Activated naive CD8-positive, alpha-beta T cell (primary cell): ENCODE results near the gene FAM200C.

ENCODE experiments used
- H3K27ac Mint-ChIP-seq: one replicate; pipeline ENCODE4 v1.8.0; 2021; ENCODE audit warnings: mixed read lengths
- H3K27me3 Mint-ChIP-seq: one replicate; pipeline ENCODE4 v1.8.0; 2021; ENCODE audit warnings: mixed read lengths
- H3K36me3 Mint-ChIP-seq: one replicate; pipeline ENCODE4 v1.8.0; 2021; ENCODE audit warnings: mixed read lengths
- H3K4me1 Mint-ChIP-seq: one replicate; pipeline ENCODE4 v1.8.0; 2021; ENCODE audit warnings: low read depth, mixed read lengths
- H3K4me3 Mint-ChIP-seq: one replicate; pipeline ENCODE4 v1.8.0; 2021; ENCODE audit warnings: mild to moderate bottlenecking, mixed read lengths
- H3K9me3 Mint-ChIP-seq: one replicate; pipeline ENCODE4 v1.8.0; 2021; ENCODE audit warnings: low read depth, mixed read lengths

The FAM200C gene

DNA sequence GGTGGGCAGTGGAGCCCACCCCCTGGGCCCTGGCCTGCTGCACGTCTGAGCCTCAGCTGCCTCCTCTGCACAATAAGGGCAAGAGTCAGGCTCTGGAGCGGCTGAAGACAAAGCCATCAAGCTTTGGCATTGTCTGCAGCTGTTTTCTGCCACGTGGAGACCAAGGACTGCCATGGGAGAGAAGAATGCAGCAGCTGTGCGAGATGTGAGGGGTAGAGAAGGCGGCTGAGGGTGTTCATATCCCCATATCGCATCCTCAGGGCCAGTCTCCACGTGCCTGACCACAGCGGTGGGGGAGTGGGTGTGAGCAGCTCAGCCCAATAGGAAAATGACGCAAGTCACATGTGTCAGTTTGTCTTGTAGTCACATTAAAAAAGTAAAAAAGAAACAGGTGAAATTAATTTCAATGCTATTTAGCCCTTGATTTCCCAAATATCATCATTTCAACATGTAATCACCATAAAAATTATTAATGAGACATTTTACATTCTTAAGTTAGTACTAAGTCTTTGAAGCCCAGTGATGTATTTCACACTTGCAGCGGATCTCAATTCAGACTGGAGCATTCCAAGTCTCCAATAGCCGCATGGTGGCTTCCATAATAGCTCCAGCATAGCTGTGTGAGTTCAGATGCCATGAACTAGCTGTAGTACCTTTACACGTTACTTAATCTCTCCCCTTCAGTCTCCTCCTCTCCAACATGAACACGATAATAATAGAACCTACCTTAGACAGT lies 36.0 kb downstream of the FAM200C start:
- H3K27ac Mint-ChIP-seq = no peak overlapping the region
- H3K4me1 Mint-ChIP-seq = no peaks in the 10 kb centered on the region
- no peak overlapping the region for H3K4me3 Mint-ChIP-seq
- no peaks in the 10 kb centered on the region for H3K36me3 Mint-ChIP-seq
- peaks cover 25% of the 10 kb centered on the region for H3K27me3 Mint-ChIP-seq
- no peaks in the 10 kb centered on the region for H3K9me3 Mint-ChIP-seq

DNA sequence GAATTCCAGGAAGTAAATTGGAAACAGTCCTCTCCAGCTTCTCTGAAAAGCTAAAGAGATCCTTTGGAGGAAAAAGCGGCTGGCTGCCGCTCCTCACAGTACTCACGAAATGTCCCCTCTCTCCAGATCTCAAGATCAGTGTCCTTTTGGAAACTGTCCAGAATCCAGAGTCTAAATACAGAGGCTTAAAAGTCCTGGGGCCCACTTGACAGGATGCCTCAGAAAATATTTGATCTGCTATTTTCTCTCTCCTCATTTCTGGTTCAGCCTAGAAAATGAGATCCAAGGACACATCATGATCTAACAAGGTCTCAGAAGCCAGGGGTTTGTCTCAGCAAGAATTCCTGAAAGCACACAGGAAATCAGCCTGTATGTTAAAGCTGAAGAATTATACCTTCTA lies 36.6 kb downstream of the FAM200C start:
- H3K27ac Mint-ChIP-seq = no peak overlapping the region
- H3K4me3 Mint-ChIP-seq = no peak overlapping the region
- H3K4me1 Mint-ChIP-seq = no peaks in the 10 kb centered on the region
- H3K27me3 Mint-ChIP-seq = peaks cover 21% of the 10 kb centered on the region
- no peaks in the 10 kb centered on the region for H3K36me3 Mint-ChIP-seq
- H3K9me3 Mint-ChIP-seq = no peaks in the 10 kb centered on the region

DNA sequence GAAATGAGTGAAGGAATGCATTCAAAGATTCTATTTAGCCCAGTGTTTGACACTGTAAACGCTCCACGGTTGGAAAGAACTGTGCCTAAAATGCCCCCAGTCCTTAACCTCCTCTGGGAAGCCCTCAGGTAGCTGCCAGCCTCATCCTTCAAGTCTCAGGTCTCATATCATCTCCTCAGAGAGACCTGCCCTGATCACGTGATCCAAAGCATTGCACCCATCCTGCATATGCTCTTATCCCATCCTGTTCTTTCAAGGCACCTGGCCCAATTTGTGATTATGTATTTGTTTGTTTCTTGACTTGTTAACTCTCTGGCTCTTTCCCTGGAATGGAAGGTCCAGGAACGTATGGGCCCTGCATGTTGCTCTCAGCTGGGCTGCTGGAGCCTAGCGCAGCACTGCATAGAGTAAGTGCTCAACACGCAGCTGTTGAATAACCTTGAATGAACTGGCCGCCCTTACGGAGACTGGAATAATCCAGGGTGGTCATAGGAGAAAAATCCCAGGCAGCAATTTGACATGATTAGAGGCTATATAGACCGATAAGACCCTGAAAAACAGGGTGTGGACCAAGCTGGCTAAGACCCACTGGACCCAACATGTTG lies 38.1 kb downstream of the FAM200C start:
- H3K9me3 Mint-ChIP-seq = no peaks in the 10 kb centered on the region
- no peak overlapping the region for H3K27ac Mint-ChIP-seq
- H3K4me3 Mint-ChIP-seq = no peak overlapping the region
- no peaks in the 10 kb centered on the region for H3K4me1 Mint-ChIP-seq
- H3K27me3 Mint-ChIP-seq = peaks cover 10% of the 10 kb centered on the region
- no peaks in the 10 kb centered on the region for H3K36me3 Mint-ChIP-seq

DNA sequence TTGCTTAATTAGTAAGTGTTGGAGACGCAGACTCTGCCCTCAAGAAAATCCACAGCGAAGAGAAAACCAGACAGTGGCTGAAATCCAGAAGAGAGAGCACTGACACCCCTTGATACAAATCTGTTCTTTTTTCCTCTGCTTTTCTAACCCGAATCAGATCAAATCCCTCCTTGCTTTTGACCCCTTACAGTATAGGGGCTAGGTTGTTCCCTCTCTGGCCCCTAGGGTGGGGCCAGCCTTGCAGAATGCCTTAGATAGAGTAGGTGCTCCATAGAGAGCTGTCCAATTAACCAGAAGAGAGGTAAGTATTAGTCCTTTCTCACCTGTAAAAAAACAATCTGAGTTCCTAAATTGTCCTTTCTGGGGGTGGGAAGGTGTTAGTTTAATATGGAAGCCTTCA lies 39.5 kb downstream of the FAM200C start:
- H3K9me3 Mint-ChIP-seq = no peaks in the 10 kb centered on the region
- no peak overlapping the region for H3K27ac Mint-ChIP-seq
- H3K4me1 Mint-ChIP-seq = no peaks in the 10 kb centered on the region
- no peak overlapping the region for H3K4me3 Mint-ChIP-seq
- H3K27me3 Mint-ChIP-seq = peaks cover 6% of the 10 kb centered on the region
- no peaks in the 10 kb centered on the region for H3K36me3 Mint-ChIP-seq

DNA sequence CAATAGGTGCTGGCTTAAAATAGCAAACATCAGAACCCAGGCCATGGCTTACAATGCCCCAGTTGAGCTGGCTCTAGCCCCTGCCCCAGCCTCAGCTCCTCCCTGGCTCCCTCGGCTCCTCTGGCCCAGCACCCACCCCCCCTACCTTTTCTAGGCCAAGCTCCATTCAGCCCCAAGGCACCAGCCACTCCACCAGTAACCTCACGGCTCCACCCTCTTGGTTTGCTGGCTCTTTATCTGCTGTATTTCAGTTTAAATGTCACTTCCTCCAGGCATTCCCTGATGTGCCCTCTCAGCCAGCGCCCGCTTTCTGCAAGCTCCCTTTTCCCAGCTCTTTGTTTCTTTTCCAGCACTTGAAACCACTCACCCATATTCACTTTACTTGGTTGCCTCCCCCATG lies 40.0 kb downstream of the FAM200C start:
- Mint-ChIP-seq H3K27me3 (peaks cover 3% of the 10 kb centered on the region), H3K27ac (no peak overlapping the region), H3K9me3 (no peaks in the 10 kb centered on the region), H3K4me1 (no peaks in the 10 kb centered on the region), H3K4me3 (no peak overlapping the region), H3K36me3 (no peaks in the 10 kb centered on the region)

DNA sequence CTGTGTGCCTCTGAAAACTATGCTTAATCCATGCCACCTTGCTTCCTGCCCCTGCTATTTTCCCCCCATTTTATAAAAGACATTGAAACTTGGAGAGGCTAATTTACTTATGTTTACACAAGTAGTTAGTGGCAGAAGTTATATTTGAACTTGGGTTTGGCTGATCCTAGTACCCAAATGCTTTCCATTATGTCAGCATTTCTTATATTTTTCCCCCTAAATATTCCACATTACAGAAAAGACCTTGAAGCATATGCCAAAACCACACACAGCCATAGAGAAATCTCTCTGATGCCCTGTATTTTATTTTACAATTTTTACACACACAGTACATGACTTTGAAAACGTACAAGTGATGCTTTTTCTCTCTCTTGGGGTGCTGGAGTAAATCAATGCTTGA lies 40.6 kb downstream of the FAM200C start:
- no peaks in the 10 kb centered on the region for H3K36me3 Mint-ChIP-seq
- no peak overlapping the region for H3K4me3 Mint-ChIP-seq
- H3K27ac Mint-ChIP-seq = no peak overlapping the region
- H3K27me3 Mint-ChIP-seq = no peaks in the 10 kb centered on the region
- H3K4me1 Mint-ChIP-seq = no peaks in the 10 kb centered on the region
- no peaks in the 10 kb centered on the region for H3K9me3 Mint-ChIP-seq

DNA sequence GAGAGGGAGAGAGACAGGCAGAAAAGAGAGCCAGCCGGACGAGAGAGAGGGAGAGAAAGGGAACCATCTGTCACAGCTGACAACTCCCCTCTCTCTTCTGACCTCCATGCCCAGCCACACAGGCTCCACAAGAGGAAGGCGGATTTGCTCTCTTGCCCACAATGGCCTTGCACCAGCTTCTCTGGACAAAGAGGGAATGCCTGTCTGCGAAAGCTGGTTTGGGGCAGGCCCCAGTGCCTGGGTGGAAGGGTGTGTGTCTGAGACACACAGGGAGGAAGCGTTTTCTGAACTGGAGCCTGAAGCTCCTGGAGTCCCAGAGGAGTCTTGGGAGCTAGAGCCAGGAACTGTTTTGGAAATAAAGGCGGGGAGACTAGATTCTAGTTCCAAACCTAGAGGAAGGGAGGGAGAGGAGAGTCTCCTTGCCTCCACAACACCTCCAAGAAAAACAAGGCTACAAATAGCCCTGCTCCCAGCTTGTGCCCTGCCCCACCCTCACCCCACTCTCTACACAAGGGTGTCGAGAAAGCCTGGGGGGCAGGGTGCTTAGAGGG lies 41.9 kb downstream of the FAM200C start:
- H3K36me3 Mint-ChIP-seq = no peaks in the 10 kb centered on the region
- no peaks in the 10 kb centered on the region for H3K9me3 Mint-ChIP-seq
- H3K4me3 Mint-ChIP-seq = no peak overlapping the region
- no peaks in the 10 kb centered on the region for H3K4me1 Mint-ChIP-seq
- H3K27me3 Mint-ChIP-seq = no peaks in the 10 kb centered on the region
- H3K27ac Mint-ChIP-seq = no peak overlapping the region

DNA sequence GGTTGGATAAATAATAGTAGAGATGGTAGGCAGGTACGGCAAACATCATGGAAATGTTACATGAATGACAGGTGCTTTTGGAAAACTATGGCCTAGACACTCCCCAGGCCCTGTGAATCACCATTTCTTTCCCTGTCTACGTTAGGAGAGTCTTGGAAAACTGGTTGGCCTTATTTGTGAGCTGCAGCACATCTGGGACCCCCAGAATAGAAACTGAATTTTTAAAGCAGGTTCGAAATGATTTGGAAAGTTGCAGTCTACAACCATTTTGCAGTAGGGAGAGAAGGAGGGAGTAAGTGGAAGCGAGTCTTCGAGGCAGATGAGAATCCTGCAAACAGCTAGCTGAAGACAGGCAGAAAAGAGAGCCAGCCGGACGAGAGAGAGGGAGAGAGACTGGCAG lies 42.5 kb downstream of the FAM200C start:
- H3K36me3 Mint-ChIP-seq = no peaks in the 10 kb centered on the region
- H3K9me3 Mint-ChIP-seq = no peaks in the 10 kb centered on the region
- no peak overlapping the region for H3K27ac Mint-ChIP-seq
- no peaks in the 10 kb centered on the region for H3K27me3 Mint-ChIP-seq
- H3K4me1 Mint-ChIP-seq = no peaks in the 10 kb centered on the region
- H3K4me3 Mint-ChIP-seq = no peak overlapping the region

DNA sequence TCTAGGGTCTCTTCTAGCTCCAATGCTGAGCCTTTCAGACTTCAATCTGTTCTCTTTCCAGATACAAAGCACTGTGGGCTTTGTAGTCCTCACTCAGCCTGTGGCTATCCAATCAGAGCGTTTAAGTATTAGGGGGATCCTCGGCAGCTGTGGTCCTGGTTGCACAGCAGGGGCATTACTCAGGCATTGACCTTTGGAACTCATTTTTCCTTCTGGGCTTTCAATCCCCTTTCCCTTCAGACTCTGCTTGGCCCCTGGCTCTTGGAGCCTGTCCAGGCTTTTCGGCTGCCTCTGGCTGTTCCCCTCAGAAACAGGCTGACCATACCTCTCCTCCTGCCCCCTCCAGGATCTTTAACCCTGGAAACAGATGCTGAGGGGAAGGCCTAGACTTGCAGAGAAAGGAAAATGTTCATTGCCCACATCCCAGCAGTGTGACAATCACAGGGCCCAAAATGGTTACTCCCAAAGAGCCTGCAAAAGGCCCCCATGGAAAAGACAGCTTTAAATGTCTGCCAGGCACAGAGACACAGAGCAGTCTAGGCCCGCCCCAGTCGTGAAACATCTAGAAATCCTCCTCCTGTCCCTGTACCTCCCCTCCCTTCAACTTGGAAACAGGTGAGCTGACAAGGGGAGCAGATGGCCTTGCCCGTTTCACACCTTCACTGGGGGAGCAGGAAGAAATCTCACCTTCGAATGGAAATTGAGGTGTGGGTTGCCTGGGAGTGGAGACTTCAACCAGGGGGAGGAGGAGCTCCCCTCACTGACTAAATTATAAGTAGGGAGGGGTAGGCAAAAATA lies 43.1 kb downstream of the FAM200C start:
- Mint-ChIP-seq H3K27me3 (no peaks in the 10 kb centered on the region), H3K36me3 (no peaks in the 10 kb centered on the region), H3K4me3 (no peak overlapping the region), H3K9me3 (no peaks in the 10 kb centered on the region), H3K4me1 (no peaks in the 10 kb centered on the region), H3K27ac (no peak overlapping the region)

DNA sequence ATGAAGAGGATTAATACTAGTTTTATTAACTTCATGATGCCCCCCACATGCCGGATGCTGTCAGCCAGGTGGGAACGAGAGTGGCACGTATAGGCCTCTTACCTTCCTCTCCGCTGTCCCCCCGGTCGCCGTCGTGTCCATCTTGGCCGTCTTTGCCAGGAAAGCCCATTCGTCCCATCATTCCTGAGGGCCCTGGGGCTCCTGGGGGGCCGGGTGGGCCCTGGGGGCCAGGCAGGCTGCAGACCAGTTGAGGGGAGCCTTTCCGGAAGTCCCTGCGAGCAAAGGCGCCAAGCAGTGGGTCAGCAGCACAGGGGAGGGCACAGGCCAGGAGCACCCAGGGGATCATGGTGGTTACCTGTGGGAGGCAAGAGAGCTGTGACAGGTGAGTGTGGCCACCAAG lies 45.2 kb downstream of the FAM200C start:
- H3K36me3 Mint-ChIP-seq = no peaks in the 10 kb centered on the region
- no peaks in the 10 kb centered on the region for H3K4me1 Mint-ChIP-seq
- H3K9me3 Mint-ChIP-seq = no peaks in the 10 kb centered on the region
- no peaks in the 10 kb centered on the region for H3K27me3 Mint-ChIP-seq
- no peak overlapping the region for H3K4me3 Mint-ChIP-seq
- no peak overlapping the region for H3K27ac Mint-ChIP-seq

DNA sequence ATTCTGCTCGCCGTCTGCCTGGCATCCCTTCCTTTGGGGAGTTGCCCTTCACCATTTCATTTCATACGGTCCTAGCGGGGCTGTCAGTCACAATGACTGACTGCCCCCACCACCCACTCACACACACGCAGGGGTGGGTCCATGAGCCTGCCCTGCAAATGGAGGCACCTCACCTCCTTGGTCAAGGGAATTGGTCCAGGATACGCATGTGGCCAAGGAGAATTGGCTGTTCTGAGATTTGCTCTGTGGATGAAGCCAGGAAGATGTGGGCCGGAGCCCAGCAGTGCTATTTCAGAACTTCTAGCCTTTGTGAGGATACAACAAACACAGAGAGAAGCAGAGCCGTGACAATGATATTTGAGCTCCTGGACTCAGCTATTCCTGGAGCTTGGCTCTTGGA lies 46.5 kb downstream of the FAM200C start:
- Mint-ChIP-seq H3K4me3 (no peak overlapping the region), H3K9me3 (no peaks in the 10 kb centered on the region)

DNA sequence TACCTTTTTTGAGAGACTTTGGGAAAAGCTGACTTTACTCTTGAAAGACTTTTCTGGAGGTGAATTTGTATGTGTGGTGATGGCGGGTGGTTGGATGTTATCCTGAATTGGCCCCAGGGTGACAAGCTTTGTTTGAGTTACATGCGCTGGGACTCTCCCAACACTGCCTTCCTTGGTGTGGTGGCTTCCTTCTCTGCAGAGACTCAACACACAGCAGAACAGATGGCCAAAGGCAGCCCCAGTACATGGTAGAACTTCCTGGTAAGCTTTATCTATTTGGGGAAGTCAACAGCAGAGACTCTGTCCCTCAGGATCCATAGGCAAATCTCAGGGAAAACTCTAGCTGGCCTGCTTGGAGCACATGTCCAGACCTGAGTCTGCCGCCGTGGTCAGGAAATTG lies 47.5 kb downstream of the FAM200C start:
- Mint-ChIP-seq H3K36me3 (no peaks in the 10 kb centered on the region), H3K27me3 (no peaks in the 10 kb centered on the region), H3K4me1 (no peaks in the 10 kb centered on the region), H3K27ac (no peak overlapping the region), H3K9me3 (no peaks in the 10 kb centered on the region), H3K4me3 (no peak overlapping the region)

More for the DNA sequence above, 46.5 kb downstream of the FAM200C start:
- no peaks in the 10 kb centered on the region for H3K4me1 Mint-ChIP-seq
- H3K27me3 Mint-ChIP-seq = no peaks in the 10 kb centered on the region
- no peak overlapping the region for H3K27ac Mint-ChIP-seq
- no peaks in the 10 kb centered on the region for H3K36me3 Mint-ChIP-seq

DNA sequence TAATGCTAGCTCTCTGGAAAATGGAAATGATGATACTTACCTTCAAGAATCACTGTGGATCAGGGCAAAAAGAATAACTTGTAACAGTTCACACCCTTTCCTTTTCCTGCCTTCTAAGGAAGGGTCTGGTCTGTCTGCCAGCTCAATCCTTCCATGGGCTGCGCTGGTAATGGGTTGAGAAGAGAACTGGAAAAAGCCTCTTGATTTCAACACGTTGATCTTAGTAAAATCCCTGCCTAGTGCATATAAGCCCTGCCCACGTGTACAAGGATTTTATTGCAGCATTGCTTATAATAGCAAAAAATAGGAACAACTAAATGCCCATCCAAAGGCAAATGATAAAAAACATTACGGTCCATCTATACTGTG lies 49.9 kb downstream of the FAM200C start:
- no peaks in the 10 kb centered on the region for H3K27me3 Mint-ChIP-seq
- H3K4me1 Mint-ChIP-seq = no peaks in the 10 kb centered on the region
- no peaks in the 10 kb centered on the region for H3K36me3 Mint-ChIP-seq
- H3K9me3 Mint-ChIP-seq = no peaks in the 10 kb centered on the region
- no peak overlapping the region for H3K4me3 Mint-ChIP-seq
- no peak overlapping the region for H3K27ac Mint-ChIP-seq

DNA sequence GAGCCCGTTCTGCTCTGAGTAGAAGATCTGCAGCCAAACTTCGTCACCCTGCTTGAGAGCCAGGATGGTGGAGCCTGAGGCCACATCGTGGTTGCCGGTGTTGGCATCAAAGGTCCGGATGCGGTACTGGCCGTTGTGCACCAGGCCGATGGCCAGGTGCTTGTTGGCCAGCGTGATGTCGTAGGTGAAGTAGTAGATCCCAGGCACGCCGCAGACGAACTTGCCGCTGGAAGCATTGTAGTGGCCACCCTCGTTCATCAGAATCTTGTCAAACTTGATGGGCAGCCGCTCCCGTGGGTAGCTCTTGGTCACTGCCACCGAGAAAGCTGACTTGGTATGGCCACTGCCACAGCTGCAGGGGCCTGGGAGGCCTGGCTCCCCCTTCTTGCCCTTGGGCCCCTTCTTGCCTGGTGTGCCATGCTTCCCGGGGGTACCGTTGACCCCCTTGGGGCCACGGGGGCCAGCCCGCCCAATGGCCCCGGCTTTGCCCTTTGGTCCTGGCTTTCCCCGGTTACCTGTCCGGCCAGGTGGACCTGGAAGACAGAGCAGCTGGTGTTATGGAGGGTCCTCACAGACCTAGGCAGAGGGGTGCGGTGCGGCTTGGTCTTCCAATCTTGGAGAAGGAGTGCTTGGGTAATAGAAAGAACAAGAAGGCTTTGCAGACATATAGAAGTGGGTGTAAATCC lies 50.5 kb downstream of the FAM200C start:
- Mint-ChIP-seq H3K27me3 (no peaks in the 10 kb centered on the region), H3K27ac (no peak overlapping the region), H3K36me3 (no peaks in the 10 kb centered on the region), H3K4me1 (no peaks in the 10 kb centered on the region), H3K4me3 (no peak overlapping the region), H3K9me3 (no peaks in the 10 kb centered on the region)

DNA sequence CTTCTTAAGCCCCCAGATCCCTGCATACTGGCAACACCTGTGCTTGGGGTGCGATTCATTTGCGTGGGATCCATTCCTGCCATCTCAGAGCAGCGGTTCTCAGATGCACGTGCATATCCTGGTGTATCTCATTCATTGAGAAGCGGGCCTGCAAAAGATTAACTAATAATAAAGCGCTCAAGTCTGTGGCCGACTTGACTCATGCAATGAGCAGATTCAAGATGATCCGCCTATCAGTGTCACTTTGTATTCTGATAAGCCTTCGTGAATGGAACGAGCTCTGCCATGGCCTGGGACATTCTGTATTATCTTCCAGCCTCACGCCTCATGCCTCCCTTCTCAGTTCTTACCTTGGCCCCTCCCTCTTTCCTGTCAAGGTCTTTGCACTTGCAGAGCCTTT lies 51.8 kb downstream of the FAM200C start:
- Mint-ChIP-seq H3K36me3 (no peaks in the 10 kb centered on the region), H3K27ac (no peak overlapping the region), H3K9me3 (no peaks in the 10 kb centered on the region), H3K27me3 (no peaks in the 10 kb centered on the region), H3K4me1 (no peaks in the 10 kb centered on the region), H3K4me3 (no peak overlapping the region)
